Measurements from ENCODE around the gene SGSM1. TPM values are rescaled to one million over a fixed set of nuclear protein-coding genes. Genes with fewer than 3 reads are reported as not detected.

Gene SGSM1
- total RNA-seq, 1 donor from 2014 or later: 0.18 TPM

- no peak for DNase-seq (ENCODE audit: extremely low read depth, low read depth, low spot score)
These were observed 2.9 kb upstream of the SGSM1 start for GRCh38 chr22:24803064-24803542.

- no peak for DNase-seq (ENCODE audit: extremely low read depth, low read depth, low spot score)
These were observed 621 bp downstream of the SGSM1 start for GRCh38 chr22:24806663-24807001.

DNA sequence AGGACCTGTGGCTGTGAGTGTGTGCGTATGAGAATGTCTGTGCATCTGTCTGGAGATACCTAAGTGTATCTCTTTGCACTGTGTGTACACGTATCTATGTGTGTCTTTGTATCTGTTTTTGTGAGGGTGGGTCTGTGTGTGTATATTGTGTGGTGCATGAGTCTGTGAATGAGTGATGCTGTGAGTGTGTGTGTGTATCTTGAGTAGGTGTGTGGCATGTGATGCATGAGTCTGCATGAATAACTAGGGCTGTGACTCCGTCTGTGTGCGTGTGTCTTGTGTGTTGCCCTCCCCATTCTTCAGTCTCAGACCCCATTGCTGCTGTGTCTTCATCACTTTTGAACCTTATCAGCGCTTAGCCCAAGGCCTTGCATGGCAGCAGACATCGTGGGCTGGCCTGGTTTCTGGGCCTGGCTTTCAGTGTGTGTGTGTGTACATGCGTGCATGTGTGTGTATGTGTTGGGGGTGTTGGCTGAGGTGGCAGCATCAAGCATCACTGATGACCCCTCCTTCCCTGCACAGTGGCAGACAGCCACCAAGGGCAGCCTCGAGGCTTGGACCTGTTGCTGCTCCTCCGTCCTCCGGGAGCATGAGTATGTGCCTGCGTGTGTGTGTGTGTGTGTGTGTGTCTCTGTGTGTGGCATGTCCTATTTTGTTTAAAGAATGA, 1.4 kb downstream of the SGSM1 start:
- DNase-seq (ENCODE audit: extremely low read depth, low read depth, low spot score): no peak

DNA sequence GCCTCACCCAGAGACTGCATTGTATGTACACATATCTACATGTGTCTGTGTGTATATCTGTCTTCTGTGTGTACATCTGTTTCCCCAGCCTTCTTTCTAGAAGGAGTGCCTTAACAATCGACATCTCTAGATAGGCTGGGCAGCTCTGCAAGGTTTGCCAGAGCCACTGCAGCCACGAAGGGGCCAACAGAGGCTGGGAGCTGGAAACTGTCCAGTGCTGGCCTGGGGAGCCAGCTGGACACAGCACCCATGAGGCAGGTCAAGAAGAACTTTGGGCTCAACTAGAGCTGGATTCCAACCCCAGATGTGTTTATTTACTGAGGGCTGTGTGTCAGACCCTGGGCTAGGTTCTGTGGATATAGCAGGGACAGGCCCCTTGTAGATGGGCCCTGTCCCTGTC, 3.3 kb downstream of the SGSM1 start:
- no peak for DNase-seq (ENCODE audit: extremely low read depth, low read depth, low spot score)

- DNase-seq (ENCODE audit: extremely low read depth, low read depth, low spot score): no peak
These were observed 4.2 kb downstream of the SGSM1 start for GRCh38 chr22:24810043-24810749.

DNA sequence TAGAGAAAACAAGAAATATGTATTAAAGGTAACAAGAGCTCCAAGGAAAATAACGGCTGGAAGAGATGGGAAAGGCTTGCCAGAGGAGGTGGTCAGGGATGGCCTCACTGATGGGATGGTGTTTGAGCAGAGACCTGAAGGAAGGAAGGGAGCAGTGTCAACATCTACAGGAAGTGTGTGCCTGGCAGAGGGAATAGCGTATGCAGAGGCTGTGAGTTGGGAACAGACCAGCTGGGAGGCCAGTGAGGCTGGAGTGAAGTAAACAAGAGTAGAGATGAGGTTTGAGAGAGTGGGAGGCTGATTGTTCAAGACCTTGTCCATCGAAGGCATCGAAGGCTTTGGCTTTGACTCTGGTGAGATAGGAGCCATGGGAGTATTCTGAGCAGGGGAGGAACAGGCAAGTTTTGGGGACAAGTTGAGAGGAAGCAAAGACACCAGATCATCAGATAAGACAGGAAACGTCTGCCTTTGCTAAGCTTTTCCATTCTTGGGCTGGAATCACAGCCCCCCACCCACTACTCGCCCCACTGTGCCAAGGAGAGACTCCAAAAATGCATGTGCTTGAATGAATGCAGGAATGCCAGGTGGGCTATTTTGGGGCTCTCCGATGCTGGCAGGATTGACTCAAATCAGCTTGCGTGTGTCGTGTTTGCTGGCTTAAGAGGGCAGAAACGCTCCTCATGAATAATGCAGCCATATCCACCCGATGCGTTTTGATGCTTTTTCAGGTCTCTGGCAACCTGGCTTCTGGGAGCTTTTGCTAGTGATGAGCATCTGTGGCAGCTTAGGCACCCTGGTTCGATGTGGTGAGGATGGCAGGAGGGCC, 7.2 kb downstream of the SGSM1 start:
- no peak for DNase-seq (ENCODE audit: extremely low read depth, low read depth, low spot score)

- DNase-seq (ENCODE audit: extremely low read depth, low read depth, low spot score): no peak
These were observed 8.1 kb downstream of the SGSM1 start for GRCh38 chr22:24813861-24814770.

DNA sequence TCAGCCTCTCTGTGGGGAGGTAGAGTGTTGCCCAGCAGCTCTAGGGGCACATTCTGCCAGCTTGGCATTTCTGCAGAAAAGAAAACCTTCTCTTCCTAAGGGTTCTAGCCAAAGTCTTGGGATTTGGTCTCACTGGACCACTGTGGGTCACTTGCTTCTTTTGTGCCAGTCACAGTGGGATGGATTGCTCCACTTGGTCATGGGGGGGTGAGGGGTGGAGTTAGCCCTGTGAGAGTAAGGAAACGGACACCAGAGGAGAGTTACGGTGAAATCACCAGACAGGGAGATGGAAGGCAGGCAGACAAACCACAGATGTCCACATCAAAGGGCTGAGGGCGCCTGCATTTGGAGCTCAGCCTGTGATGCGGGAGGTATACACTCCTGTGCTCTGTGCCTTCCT, 10.8 kb downstream of the SGSM1 start:
- DNase-seq (ENCODE audit: extremely low read depth, low read depth, low spot score): no peak

DNA sequence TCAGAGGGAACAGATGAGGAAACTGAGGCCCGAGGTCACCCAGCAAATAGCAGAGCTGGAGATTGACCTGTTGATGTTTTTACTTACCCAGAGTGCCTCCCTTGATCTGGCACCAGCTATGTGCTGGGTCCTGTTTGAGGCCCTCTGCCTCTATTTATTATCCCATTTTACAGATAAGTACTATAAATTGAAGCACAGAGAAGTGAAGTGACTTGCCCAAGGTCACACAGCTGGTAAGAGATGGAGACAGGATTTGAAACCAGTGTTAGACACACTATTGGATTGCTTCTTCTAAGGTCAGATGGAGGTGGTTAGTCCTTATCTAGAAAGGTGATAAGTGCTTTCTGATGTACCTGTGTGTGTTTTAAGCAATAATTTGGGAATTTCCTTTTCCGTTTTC, 13.5 kb downstream of the SGSM1 start:
- DNase-seq (ENCODE audit: extremely low read depth, low read depth, low spot score): no peak

DNA sequence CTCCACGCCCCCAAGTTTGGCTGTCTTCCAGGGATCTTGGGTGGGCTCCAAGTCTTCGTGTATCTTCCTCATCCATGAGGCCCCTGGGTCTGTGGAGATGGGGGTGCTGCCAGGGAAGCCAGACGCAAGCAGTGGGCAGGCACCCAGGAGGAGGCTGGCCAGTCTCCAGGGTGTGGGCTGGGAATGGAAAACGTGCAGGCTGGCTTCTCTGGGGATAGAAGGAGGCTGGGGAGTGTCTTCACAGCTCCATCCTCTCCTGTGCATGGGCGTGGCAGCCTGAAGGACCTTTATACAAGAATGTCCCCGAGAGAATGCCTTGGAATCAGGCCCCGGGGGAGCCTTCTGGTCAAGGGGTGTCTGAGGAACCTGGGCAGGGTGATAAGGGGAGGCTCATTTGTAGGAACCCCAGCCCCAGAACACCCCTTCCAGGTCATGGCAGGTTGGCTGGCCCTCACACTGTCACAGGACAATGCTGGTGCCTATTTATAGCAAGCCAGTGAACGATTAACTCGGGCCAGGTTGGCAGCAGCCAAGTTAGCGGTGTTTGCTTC, 14.0 kb downstream of the SGSM1 start:
- DNase-seq (ENCODE audit: extremely low read depth, low read depth, low spot score): no peak

GRCh38 chr22:24822471-24822870, 16.5 kb downstream of the SGSM1 start:
- no peak for DNase-seq (ENCODE audit: extremely low read depth, low read depth, low spot score)

DNA sequence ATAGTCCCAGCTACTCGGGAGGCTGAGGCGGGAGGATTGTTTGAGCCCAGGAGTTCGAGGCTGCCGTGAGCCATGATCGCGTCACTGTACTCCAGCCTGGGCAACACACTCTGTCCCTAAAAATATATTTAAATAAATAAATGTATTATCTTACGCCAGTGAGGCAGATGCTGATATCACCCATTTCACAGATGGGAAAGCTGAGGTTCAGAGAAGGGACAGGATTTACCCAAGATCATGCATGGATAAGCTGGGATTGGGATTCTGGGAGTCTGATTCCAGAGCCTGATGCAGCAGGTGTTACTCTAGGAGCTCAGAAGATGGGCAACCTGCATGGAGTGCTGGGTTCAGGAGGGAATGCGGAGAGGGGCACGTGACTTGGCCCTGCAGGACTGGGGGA, 17.8 kb downstream of the SGSM1 start:
- no peak for DNase-seq (ENCODE audit: extremely low read depth, low read depth, low spot score)

- DNase-seq (ENCODE audit: extremely low read depth, low read depth, low spot score): no peak
These were observed 18.2 kb downstream of the SGSM1 start for GRCh38 chr22:24824250-24824649.

DNA sequence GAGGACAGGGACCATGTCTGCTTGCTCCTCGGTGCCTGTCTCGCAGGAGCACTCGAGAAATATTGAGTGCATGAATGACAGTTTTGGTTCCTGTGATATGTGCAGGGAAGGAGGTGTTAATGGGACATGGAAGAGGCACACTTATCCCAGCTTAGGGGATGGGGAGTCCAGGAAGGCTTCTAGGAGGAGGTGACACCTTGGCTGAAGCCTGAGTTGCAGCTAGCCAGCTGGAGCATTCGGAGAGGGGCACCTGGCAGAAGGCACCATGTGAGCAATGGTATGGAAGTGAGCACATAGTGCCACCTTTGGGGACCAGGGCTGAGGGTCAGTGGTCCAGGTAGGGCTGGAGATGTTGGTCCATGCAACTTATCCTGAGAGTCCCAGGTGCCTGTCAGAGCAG, 18.9 kb downstream of the SGSM1 start:
- DNase-seq (ENCODE audit: extremely low read depth, low read depth, low spot score): no peak

- DNase-seq (ENCODE audit: extremely low read depth, low read depth, low spot score): no peak
These were observed 20.8 kb downstream of the SGSM1 start for GRCh38 chr22:24826710-24827285.

DNA sequence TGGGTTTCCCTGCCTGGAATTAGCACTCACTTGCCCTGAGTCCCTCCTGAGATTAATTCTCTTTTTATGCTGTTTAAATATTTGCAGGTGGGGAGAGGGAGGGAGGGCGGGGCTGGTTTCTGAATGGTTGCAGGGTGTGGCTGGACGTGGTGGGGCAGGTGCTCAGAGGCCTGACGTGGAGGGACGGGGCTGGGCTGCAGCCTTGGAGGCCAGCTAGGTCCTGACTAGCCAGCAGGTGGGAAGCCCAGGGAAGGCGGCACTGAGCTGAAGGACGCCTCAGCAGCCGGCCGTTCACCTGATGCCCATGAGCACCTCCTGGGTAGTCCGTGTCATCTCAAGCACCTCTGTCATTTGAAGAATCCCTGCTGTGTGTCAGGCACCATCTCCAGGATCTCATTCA, 21.3 kb downstream of the SGSM1 start:
- DNase-seq (ENCODE audit: extremely low read depth, low read depth, low spot score): no peak

DNA sequence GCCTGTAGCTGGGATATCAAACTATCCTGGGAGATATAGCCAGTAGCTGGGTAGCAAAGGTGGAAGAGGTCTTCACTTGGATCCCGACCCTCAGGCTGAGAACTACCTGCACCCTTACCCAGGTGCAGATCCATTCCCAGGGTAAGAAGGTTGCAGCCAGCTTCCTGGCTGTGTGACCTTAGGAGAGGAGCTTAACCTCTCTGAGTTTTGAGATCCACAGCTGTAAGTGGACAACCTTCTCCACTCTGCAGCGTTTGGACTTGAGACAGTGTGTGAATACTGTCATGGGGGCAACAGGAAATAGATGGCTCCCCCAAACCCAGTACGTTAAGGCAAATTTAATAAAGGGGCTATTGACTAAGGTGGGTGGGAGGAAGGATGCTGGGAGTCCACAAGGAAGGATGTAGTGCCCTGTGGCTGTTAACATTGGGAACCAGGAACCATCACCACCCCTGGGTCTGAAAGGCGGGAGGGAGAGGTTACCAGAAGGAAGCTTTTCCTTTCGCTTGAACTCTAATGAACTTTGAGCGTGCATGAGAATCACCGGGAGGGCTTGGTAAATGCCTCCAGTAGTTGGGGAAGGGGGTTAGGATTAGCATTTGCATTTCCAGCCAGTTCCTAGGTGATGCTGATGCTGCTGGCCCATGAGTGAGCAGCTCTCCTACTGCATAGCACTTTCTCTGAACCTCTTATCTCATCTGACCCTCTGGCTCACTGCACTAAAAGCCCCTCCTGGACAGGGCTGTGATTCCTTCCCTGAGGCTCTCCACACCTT, 24.4 kb downstream of the SGSM1 start:
- no peak for DNase-seq (ENCODE audit: extremely low read depth, low read depth, low spot score)

- no peak for DNase-seq (ENCODE audit: extremely low read depth, low read depth, low spot score)
These were observed 25.7 kb downstream of the SGSM1 start for GRCh38 chr22:24831687-24832086.

DNA sequence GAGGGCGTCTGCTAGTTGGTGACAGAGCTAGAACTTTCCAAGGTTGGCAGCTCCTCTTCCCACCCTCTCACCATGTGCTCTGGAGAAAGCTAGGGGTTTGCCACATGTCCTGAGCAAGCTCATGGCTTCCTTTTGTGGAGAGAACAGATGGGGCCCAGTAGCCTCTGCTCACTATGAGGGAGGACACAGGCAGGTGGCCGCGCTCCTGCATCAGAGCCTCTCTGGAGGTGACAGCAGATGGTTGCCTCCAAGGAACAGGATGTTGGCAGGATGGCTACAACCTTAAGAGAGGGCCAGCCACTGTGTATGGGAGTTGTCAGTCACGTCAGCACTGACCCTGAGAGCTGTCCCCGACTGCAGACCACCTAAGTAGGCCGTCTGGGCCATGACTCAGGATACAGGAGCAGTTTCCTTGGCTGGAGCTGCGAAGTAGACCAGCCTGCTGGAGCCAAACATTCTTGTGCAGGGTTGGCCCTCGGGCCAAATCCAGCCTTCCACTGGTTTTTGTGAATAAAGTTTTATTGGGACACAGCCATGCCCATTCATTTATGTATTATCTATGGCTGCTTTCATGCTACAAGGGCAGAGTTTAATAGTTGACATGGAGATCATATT, 28.0 kb downstream of the SGSM1 start:
- DNase-seq (ENCODE audit: extremely low read depth, low read depth, low spot score): no peak
